HEK293 (cell line): ENCODE measurements around the gene LYPD5.

Source experiments
- CTCF ChIA-PET: fragments of 350-600 bp; formaldehyde crosslinking; extraction: SDS; loops from one replicate; lab custom pipeline; 2021; ENCODE audit warnings: antibody characterized with exemption; lab: Yijun Ruan, JAX
- POLR2A ChIA-PET: fragments of 300-600 bp; formaldehyde crosslinking; extraction: SDS; loops from one replicate; lab custom pipeline; 2020; ENCODE audit warnings: antibody characterized with exemption, inconsistent platforms; lab: Yijun Ruan, JAX
- H3K27ac ChIP-seq: fragments of 200-500 bp; sonication (Bioruptor generic); 2 replicates; pipeline ENCODE4 v1.5.1; 2014; ENCODE audit warnings: low read depth, low read length, control low read depth, inconsistent platforms; ENCODE audit errors: extremely low read depth
- H3K36me3 ChIP-seq, 2 experiments: fragments of 200-500 bp in 1 of 2; sonication (Bioruptor generic) in 1 of 2; 1 replicate in 1 of 2; 2 replicates in 1 of 2; pipeline ENCODE4 v1.5.1; 2014 to 2017; ENCODE audit warnings: inconsistent platforms in 2 of 2, low read length in 2 of 2; ENCODE audit not compliant: control insufficient read depth in 2 of 2, insufficient read depth in 1 of 2
- H3K4me1 ChIP-seq: fragments of 200-500 bp; sonication (Bioruptor generic); 2 replicates; pipeline ENCODE4 v1.5.1; 2014; ENCODE audit warnings: mild to moderate bottlenecking, low read length, inconsistent platforms; ENCODE audit not compliant: control insufficient read depth, insufficient read depth
- H3K4me3 ChIP-seq: 2 replicates; pipeline ENCODE4 v1.5.1; 2011; ENCODE audit warnings: low read depth, mild to moderate bottlenecking, control low read depth, low read length, moderate library complexity
- H3K9me3 ChIP-seq: fragments of 200-500 bp; sonication (Bioruptor generic); 2 replicates; pipeline ENCODE4 v1.5.1; 2014; ENCODE audit warnings: low read depth, low read length, inconsistent platforms; ENCODE audit not compliant: control insufficient read depth, insufficient read depth
- KLF10 ChIP-seq: fragments of 450-650 bp; IDR thresholded peaks from 2 replicates; pipeline ENCODE4 v1.5.1; 2018; ENCODE audit warnings: missing biosample characterization, mild to moderate bottlenecking, missing genetic modification characterization
- KLF16 ChIP-seq: fragments of 450-650 bp; formaldehyde crosslinking; IDR thresholded peaks from 2 replicates; pipeline ENCODE4 v1.5.1; 2017; ENCODE audit warnings: missing biosample characterization, missing genetic modification characterization
- SP7 ChIP-seq: fragments of 450-650 bp; formaldehyde crosslinking; IDR thresholded peaks from 2 replicates; pipeline ENCODE4 v1.5.1; 2016; ENCODE audit warnings: missing biosample characterization, missing genetic modification characterization
- TCF7L2 ChIP-seq: IDR thresholded peaks from 2 replicates; pipeline ENCODE4 v1.6.1; 2011; ENCODE audit warnings: low read depth, mild to moderate bottlenecking, inconsistent platforms, low read length, moderate library complexity, borderline replicate concordance
- YY2 ChIP-seq: fragments of 450-650 bp; formaldehyde crosslinking; IDR thresholded peaks from 2 replicates; pipeline ENCODE4 v1.5.1; 2016; ENCODE audit warnings: missing biosample characterization, missing genetic modification characterization
- ZBTB17 ChIP-seq: fragments of 450-650 bp; formaldehyde crosslinking; IDR thresholded peaks from 2 replicates; pipeline ENCODE4 v1.5.1; 2016; ENCODE audit warnings: missing biosample characterization, missing genetic modification characterization
- ZFP69B ChIP-seq: fragments of 450-650 bp; formaldehyde crosslinking; IDR thresholded peaks from 2 replicates; pipeline ENCODE4 v1.5.1; 2016; ENCODE audit warnings: missing biosample characterization, missing genetic modification characterization
- ZNF10 ChIP-seq: fragments of 450-650 bp; formaldehyde crosslinking; IDR thresholded peaks from 2 replicates; pipeline ENCODE4 v1.5.1; 2017; ENCODE audit warnings: missing biosample characterization, missing genetic modification characterization
- ZNF350 ChIP-seq: fragments of 450-650 bp; formaldehyde crosslinking; IDR thresholded peaks from 2 replicates; pipeline ENCODE4 v1.5.0; 2017; ENCODE audit warnings: missing biosample characterization, mild to moderate bottlenecking, missing genetic modification characterization
- ZNF37A ChIP-seq: fragments of 450-650 bp; IDR thresholded peaks from 2 replicates; pipeline ENCODE4 v1.5.1; 2018; ENCODE audit warnings: missing biosample characterization, missing genetic modification characterization
- ZNF391 ChIP-seq: fragments of 450-650 bp; formaldehyde crosslinking; IDR thresholded peaks from 2 replicates; pipeline ENCODE4 v1.5.1; 2016; ENCODE audit warnings: low read depth, missing biosample characterization, missing genetic modification characterization, borderline replicate concordance
- ZNF426 ChIP-seq: fragments of 450-650 bp; formaldehyde crosslinking; IDR thresholded peaks from 2 replicates; pipeline ENCODE4 v1.5.1; 2017; ENCODE audit warnings: missing biosample characterization, missing genetic modification characterization, mild to moderate bottlenecking, inconsistent platforms, moderate library complexity
- ZNF433 ChIP-seq: fragments of 450-650 bp; formaldehyde crosslinking; IDR thresholded peaks from 2 replicates; pipeline ENCODE4 v1.5.1; 2016; ENCODE audit warnings: missing biosample characterization, missing genetic modification characterization, low read depth
- ZNF548 ChIP-seq: fragments of 450-650 bp; formaldehyde crosslinking; IDR thresholded peaks from 2 replicates; pipeline ENCODE4 v1.5.1; 2016; ENCODE audit warnings: missing biosample characterization, missing genetic modification characterization
- ZNF561 ChIP-seq: fragments of 450-650 bp; IDR thresholded peaks from 2 replicates; pipeline ENCODE4 v1.5.1; 2018; ENCODE audit warnings: missing biosample characterization, missing genetic modification characterization, borderline replicate concordance
- ZNF600 ChIP-seq: fragments of 450-650 bp; formaldehyde crosslinking; IDR thresholded peaks from 2 replicates; pipeline ENCODE4 v1.5.1; 2016; ENCODE audit warnings: missing biosample characterization, missing genetic modification characterization
- ZNF629 ChIP-seq: fragments of 450-650 bp; formaldehyde crosslinking; IDR thresholded peaks from 2 replicates; pipeline ENCODE4 v1.5.1; 2017; ENCODE audit warnings: missing biosample characterization, missing genetic modification characterization
- ZNF660 ChIP-seq: fragments of 450-650 bp; IDR thresholded peaks from 2 replicates; pipeline ENCODE4 v1.5.1; 2018; ENCODE audit warnings: missing biosample characterization, mild to moderate bottlenecking, missing genetic modification characterization
- ZNF768 ChIP-seq: fragments of 450-650 bp; formaldehyde crosslinking; IDR thresholded peaks from 2 replicates; pipeline ENCODE4 v1.5.1; 2018; ENCODE audit warnings: missing biosample characterization, mild to moderate bottlenecking, missing genetic modification characterization
- ZSCAN30 ChIP-seq: fragments of 450-650 bp; IDR thresholded peaks from 2 replicates; pipeline ENCODE4 v1.5.1; 2018; ENCODE audit warnings: missing biosample characterization, mild to moderate bottlenecking, missing genetic modification characterization, moderate library complexity
- TF ChIP-seq, protein P1 (sequence below): fragments of 450-650 bp; formaldehyde crosslinking; IDR thresholded peaks from 2 replicates; pipeline ENCODE4 v1.5.1; 2017; ENCODE audit warnings: missing biosample characterization, missing genetic modification characterization
- TF ChIP-seq, protein P2 (sequence below): fragments of 450-650 bp; IDR thresholded peaks from 2 replicates; pipeline ENCODE4 v1.5.1; 2018; ENCODE audit warnings: missing biosample characterization, mild to moderate bottlenecking, missing genetic modification characterization
- TF ChIP-seq, protein P3 (sequence below): fragments of 450-650 bp; formaldehyde crosslinking; optimal IDR thresholded peaks from 2 replicates; pipeline ENCODE3; 2016; ENCODE audit warnings: missing biosample characterization, mild to moderate bottlenecking, missing genetic modification characterization

Gene LYPD5

DNA sequence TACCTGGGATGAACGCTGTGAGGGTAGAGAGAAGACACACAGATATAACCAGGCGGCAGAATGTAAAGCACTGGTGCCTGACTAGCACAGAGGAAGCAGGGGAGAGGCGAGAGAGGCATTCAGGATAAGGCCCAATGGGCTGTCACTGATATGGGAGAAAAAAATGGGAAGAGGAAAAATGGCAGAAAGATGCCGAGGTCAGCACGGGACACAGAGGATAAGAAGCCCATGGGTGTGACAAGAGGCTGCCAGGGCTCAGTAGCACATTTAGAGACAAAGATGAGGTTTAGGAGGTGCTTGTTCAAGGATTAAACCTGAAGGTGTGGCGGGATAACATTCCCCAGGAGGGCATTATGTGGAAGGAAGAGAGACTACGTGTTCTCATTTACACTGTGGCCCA is 53.1 kb downstream of the LYPD5 start:
- Histone ChIP-seq H3K27ac (no peak overlapping the region), H3K36me3 (peaks cover 71 to 85% of the 10 kb centered on the region in 2 experiments), H3K9me3 (no peaks in the 10 kb centered on the region), H3K4me3 (no peak overlapping the region), H3K4me1 (peaks cover 11% of the 10 kb centered on the region)
- ChIA-PET CTCF (interaction anchor here (0.5 to 2.3 kb wide), 6 partner anchors 16 to 70 kb away, joined by 3 to 9 read pairs (median 4); no protein-coding TSS in a partner anchor), POLR2A (interaction anchor here (1.0 kb wide), 1 partner anchor 10 kb away, joined by 3 read pairs; no protein-coding TSS in a partner anchor)
- TF ChIP-seq, protein P1, sequence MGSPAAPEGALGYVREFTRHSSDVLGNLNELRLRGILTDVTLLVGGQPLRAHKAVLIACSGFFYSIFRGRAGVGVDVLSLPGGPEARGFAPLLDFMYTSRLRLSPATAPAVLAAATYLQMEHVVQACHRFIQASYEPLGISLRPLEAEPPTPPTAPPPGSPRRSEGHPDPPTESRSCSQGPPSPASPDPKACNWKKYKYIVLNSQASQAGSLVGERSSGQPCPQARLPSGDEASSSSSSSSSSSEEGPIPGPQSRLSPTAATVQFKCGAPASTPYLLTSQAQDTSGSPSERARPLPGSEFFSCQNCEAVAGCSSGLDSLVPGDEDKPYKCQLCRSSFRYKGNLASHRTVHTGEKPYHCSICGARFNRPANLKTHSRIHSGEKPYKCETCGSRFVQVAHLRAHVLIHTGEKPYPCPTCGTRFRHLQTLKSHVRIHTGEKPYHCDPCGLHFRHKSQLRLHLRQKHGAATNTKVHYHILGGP, result no peak
- TF ChIP-seq KLF16 (tag by site-specific recombination) (no peak), ZSCAN30 (no peak)

DNA sequence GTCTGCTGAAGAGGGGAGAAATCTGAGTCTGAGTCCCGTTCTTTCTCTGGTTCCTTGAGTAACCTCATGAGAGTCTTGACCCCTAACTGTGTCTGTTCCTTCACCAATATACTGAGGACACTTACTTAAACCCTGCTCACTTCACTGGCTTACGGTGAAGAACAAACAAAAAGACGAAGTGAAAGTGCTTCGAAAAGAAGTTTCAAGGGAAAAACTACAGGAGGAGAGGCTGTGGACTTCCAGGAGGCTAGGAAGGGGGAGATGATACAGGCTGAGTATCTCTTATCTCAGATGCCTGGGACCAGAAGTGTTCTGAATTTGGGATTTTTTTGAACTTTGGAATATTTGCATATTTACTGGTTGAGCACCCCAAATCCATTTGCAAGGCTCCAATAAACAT is 53.6 kb downstream of the LYPD5 start:
- Histone ChIP-seq H3K4me3 (no peak overlapping the region), H3K9me3 (no peaks in the 10 kb centered on the region), H3K27ac (no peak overlapping the region), H3K36me3 (peaks cover 75 to 90% of the 10 kb centered on the region in 2 experiments), H3K4me1 (peaks cover 7% of the 10 kb centered on the region)
- CTCF ChIA-PET, result interaction anchor here (1.0 to 2.3 kb wide), 3 partner anchors 18 to 80 kb away, joined by 4 to 9 read pairs (median 6); no protein-coding TSS in a partner anchor
- POLR2A ChIA-PET, result no interaction called here
- TF ChIP-seq, protein P2, sequence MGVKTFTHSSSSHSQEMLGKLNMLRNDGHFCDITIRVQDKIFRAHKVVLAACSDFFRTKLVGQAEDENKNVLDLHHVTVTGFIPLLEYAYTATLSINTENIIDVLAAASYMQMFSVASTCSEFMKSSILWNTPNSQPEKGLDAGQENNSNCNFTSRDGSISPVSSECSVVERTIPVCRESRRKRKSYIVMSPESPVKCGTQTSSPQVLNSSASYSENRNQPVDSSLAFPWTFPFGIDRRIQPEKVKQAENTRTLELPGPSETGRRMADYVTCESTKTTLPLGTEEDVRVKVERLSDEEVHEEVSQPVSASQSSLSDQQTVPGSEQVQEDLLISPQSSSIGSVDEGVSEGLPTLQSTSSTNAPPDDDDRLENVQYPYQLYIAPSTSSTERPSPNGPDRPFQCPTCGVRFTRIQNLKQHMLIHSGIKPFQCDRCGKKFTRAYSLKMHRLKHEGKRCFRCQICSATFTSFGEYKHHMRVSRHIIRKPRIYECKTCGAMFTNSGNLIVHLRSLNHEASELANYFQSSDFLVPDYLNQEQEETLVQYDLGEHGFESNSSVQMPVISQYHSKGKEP, result no peak
- no peak for TF ChIP-seq ZBTB17 (tag by site-specific recombination)
- no peak for TF ChIP-seq ZNF350 (tag by site-specific recombination)
- no peak for TF ChIP-seq ZNF600 (tag by site-specific recombination)
- no peak for TF ChIP-seq ZFP69B (tag by site-specific recombination)
- no peak for TF ChIP-seq TCF7L2
- no peak for TF ChIP-seq ZNF10
- TF ChIP-seq ZNF391 (tag by site-specific recombination), result no peak
- no peak for TF ChIP-seq ZNF629 (tag by site-specific recombination)
- no peak for TF ChIP-seq ZNF768
- TF ChIP-seq ZNF37A (tag by site-specific recombination), result no peak
- TF ChIP-seq SP7 (tag by site-specific recombination), result no peak
- TF ChIP-seq ZNF660 (tag by site-specific recombination), result no peak
- no peak for TF ChIP-seq ZNF548 (tag by site-specific recombination)
- no peak for TF ChIP-seq ZNF433 (tag by site-specific recombination)
- TF ChIP-seq ZNF426 (tag by site-specific recombination), result no peak
- no peak for TF ChIP-seq KLF10

GRCh38 chr19:43748205-43748594 is 54.0 kb downstream of the LYPD5 start:
- ChIA-PET POLR2A (no interaction called here), CTCF (interaction anchor here (1.0 to 8.1 kb wide), 5 partner anchors 18 to 80 kb away, joined by 4 to 111 read pairs (median 6); no protein-coding TSS in a partner anchor)
- no peak overlapping the region for H3K27ac ChIP-seq
- no peaks in the 10 kb centered on the region for H3K9me3 ChIP-seq
- peaks cover 2% of the 10 kb centered on the region for H3K4me1 ChIP-seq
- H3K4me3 ChIP-seq, result no peak overlapping the region
- peaks cover 80 to 95% of the 10 kb centered on the region in 2 experiments for H3K36me3 ChIP-seq
- TF ChIP-seq ZNF561 (tag by site-specific recombination) (no peak), YY2 (no peak)
- TF ChIP-seq, protein P3, sequence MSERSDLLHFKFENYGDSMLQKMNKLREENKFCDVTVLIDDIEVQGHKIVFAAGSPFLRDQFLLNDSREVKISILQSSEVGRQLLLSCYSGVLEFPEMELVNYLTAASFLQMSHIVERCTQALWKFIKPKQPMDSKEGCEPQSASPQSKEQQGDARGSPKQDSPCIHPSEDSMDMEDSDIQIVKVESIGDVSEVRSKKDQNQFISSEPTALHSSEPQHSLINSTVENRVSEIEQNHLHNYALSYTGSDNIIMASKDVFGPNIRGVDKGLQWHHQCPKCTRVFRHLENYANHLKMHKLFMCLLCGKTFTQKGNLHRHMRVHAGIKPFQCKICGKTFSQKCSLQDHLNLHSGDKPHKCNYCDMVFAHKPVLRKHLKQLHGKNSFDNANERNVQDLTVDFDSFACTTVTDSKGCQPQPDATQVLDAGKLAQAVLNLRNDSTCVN (tag by site-specific recombination), result peak; percentile 8
